ENCODE results near the gene CENPVL3.

Gene CENPVL3

DNA sequence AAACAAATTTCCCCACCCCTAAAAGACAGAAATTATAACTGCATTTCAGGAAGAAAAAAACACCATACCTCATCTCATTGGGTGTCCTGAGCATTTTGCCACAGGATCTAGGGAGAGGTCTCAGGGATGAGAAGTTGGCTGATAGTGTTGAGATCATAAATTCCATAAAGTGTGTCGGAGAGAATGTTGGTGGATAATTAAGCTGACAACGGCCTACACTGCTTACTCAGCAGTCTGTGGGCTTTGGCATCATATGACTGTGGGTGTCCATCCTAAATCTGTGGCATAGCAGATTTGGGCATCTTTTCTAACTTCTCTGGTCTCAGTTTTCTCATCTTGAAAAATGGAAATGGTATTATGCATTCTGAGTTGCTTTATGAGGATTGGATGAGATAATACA, 12.3 kb downstream of the CENPVL3 start:
- TF ChIP-seq, protein P1, sequence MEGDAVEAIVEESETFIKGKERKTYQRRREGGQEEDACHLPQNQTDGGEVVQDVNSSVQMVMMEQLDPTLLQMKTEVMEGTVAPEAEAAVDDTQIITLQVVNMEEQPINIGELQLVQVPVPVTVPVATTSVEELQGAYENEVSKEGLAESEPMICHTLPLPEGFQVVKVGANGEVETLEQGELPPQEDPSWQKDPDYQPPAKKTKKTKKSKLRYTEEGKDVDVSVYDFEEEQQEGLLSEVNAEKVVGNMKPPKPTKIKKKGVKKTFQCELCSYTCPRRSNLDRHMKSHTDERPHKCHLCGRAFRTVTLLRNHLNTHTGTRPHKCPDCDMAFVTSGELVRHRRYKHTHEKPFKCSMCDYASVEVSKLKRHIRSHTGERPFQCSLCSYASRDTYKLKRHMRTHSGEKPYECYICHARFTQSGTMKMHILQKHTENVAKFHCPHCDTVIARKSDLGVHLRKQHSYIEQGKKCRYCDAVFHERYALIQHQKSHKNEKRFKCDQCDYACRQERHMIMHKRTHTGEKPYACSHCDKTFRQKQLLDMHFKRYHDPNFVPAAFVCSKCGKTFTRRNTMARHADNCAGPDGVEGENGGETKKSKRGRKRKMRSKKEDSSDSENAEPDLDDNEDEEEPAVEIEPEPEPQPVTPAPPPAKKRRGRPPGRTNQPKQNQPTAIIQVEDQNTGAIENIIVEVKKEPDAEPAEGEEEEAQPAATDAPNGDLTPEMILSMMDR (IDR thresholded peaks at IDR 0.05; ENCODE audit: extremely low read depth, missing control alignments): no peak
- DNase-seq (ENCODE audit: low spot score): no peak

DNA sequence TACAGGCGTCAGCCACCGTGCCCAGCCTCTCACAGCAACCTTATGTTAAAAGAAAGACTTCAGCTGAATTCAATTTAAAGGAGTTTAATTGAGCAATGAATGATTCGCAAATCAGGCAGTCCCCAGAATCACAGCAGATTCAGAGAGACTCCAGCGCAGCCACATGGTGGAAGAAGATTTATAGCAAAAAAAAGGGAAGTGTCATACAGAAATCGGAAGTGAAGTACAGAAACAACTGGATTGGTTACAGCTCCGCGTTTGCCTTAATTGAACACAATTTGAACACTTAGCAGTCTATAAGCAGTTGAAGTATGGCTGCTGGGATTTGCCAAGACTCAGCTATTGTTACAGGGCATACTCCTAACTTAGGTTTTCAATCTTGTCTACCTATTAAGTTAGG, 19.8 kb downstream of the CENPVL3 start:
- TF ChIP-seq, protein P1 (IDR thresholded peaks at IDR 0.05; ENCODE audit: extremely low read depth, missing control alignments): no peak
- no peak for DNase-seq (ENCODE audit: low spot score)

DNA sequence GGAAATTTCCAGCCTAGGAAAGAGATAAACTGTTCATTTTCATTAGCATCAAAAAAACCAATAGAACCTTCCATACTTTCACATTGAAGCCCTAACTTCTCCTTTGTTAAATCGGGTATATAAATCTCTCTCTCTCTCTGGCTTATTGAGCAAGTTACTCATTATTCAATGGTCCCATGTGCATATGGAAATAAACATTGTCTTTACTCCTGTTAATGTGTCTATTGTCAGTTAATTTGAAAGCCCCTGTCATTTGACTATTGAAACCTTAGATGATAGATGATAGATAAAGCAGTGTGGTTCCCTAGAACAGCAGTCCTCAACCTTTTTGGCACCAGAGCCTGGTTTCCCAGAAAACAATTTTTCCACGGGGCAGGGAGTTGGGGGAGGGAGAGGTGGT, 46.8 kb downstream of the CENPVL3 start:
- TF ChIP-seq, protein P1 (IDR thresholded peaks at IDR 0.05; ENCODE audit: extremely low read depth, missing control alignments): no peak
- no peak for DNase-seq (ENCODE audit: low spot score)

DNA sequence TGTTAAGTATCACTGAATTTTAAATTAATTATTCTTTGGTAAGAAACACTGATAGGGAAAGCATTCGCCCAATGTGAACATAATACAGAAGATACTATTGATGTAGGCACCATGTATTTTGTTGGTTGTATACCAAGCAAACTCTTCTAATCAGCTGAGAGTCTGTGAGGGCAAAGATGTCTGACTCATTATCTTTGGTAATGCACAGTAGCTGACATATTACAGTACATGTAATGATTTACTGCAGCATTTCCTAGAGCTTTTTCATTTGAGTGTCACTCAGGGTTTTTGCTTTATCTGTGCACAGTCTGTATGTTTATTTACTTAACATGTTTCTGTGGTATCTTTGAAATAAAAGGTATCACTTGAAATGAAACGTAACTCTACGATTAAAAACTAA, 49.2 kb downstream of the CENPVL3 start:
- TF ChIP-seq, protein P1 (IDR thresholded peaks at IDR 0.05; ENCODE audit: extremely low read depth, missing control alignments): no peak
- DNase-seq (ENCODE audit: low spot score): no peak

DNA sequence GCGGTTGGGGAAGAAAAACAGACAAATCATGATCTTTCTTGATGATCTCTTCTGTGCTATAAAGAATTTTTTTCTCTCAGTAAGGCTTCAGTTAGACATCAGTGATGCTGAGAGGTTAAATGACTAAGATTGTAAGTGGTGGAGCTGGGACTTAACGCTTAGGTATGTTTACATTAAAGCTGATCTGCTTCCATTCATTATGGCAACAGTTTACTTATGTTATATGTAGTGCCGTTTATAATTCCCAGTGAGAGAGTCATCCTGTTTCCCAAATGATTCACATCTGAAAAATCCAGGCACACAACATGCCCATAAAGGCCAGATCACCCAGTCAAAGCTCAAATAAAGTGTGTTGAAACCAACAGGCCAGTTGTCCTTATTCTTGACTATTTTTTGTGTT, 50.1 kb downstream of the CENPVL3 start:
- DNase-seq (ENCODE audit: low spot score): no peak

More for the DNA sequence above, 50.1 kb downstream of the CENPVL3 start:
- TF ChIP-seq, protein P1 (IDR thresholded peaks at IDR 0.05; ENCODE audit: extremely low read depth, missing control alignments): no peak
